Neural cell (in vitro differentiated cells): Measurements from ENCODE around the gene TBC1D23. TPM values are rescaled to one million over a fixed set of nuclear protein-coding genes. Genes with fewer than 3 reads are reported as not detected.

Source experiments
- H2AFZ ChIP-seq: fragments of 200-600, 300-800 bp; sonication (generic), shearing (Covaris generic); 2 replicates; pipeline ENCODE4 v1.6.0; 2014; ENCODE audit warnings: low read depth, mild to moderate bottlenecking, antibody characterized with exemption, low read length, moderate library complexity
- H3F3A ChIP-seq: fragments of 200-600 bp; shearing (Covaris generic); 2 replicates; pipeline ENCODE4 v1.6.1; 2016; ENCODE audit warnings: mild to moderate bottlenecking, moderate library complexity, mixed read lengths, antibody characterized with exemption, low read length; ENCODE audit not compliant: insufficient read depth, poor library complexity, severe bottlenecking
- H3K27ac ChIP-seq: fragments of 200-600, 300-800 bp; sonication (generic), shearing (Covaris generic); 2 replicates; pipeline ENCODE4 v1.5.1; 2014; ENCODE audit warnings: mild to moderate bottlenecking, low read length, moderate library complexity
- H3K27me3 ChIP-seq: fragments of 300-800, 200-600 bp; sonication (generic), shearing (Covaris generic); 2 replicates; pipeline ENCODE4 v1.6.0; 2014; ENCODE audit warnings: mild to moderate bottlenecking, low read depth, low read length, moderate library complexity; ENCODE audit not compliant: insufficient read depth
- H3K36me3 ChIP-seq: fragments of 300-800, 200-600 bp; sonication (generic), shearing (Covaris generic); 2 replicates; pipeline ENCODE4 v1.5.1; 2014; ENCODE audit warnings: mild to moderate bottlenecking, antibody characterized with exemption, low read length, moderate library complexity; ENCODE audit not compliant: insufficient read depth
- H3K4me2 ChIP-seq: fragments of 300-800, 200-600 bp; sonication (generic), shearing (Covaris generic); 2 replicates; pipeline ENCODE4 v1.6.0; 2014; ENCODE audit warnings: mild to moderate bottlenecking, low read length
- H3K4me3 ChIP-seq: fragments of 300-800, 200-600 bp; sonication (generic), shearing (Covaris generic); 2 replicates; pipeline ENCODE4 v1.5.1; 2014; ENCODE audit warnings: mild to moderate bottlenecking, low read length, moderate library complexity
- H3K79me2 ChIP-seq: fragments of 200-600 bp; shearing (Covaris generic); replicated peaks from 2 replicates; pipeline ENCODE4 v1.6.0; 2014; ENCODE audit warnings: mild to moderate bottlenecking, low read length, moderate library complexity; ENCODE audit not compliant: insufficient read depth
- H3K9ac ChIP-seq: fragments of 300-800, 200-600 bp; sonication (generic), shearing (Covaris generic); 2 replicates; pipeline ENCODE4 v1.6.1; 2016; ENCODE audit warnings: mild to moderate bottlenecking, low read length, mixed read lengths
- H3K9me2 ChIP-seq: fragments of 200-600 bp; shearing (Covaris generic); 2 replicates; pipeline ENCODE4 v1.6.1; 2016; ENCODE audit warnings: mild to moderate bottlenecking, low read length, mixed read lengths; ENCODE audit not compliant: insufficient read depth
- H3K9me3 ChIP-seq: fragments of 200-600, 300-800 bp; sonication (generic), shearing (Covaris generic); 2 replicates; pipeline ENCODE4 v1.6.1; 2016; ENCODE audit warnings: mild to moderate bottlenecking, mixed run types, low read length, moderate library complexity, mixed read lengths
- H4K20me1 ChIP-seq: fragments of 200-600 bp; shearing (Covaris generic); 2 replicates; pipeline ENCODE4 v1.6.1; 2016; ENCODE audit warnings: mild to moderate bottlenecking, mixed run types; ENCODE audit not compliant: insufficient read depth
- EP300 ChIP-seq: fragments of 450-650 bp; conservative IDR thresholded peaks from 2 replicates; pipeline ENCODE4 v1.6.1; 2014; ENCODE audit warnings: antibody characterized with exemption, mild to moderate bottlenecking, moderate library complexity; ENCODE audit not compliant: poor library complexity, severe bottlenecking
- EZH2 ChIP-seq: fragments of 200-600, 300-800 bp; shearing (Covaris generic), sonication (generic); IDR thresholded peaks from 2 replicates; pipeline ENCODE4 v1.6.1; 2014; ENCODE audit warnings: antibody characterized with exemption, low read length, borderline replicate concordance, mild to moderate bottlenecking; ENCODE audit not compliant: insufficient read depth, poor library complexity, severe bottlenecking
- MXI1 ChIP-seq: fragments of 450-650 bp; conservative IDR thresholded peaks from 2 replicates; pipeline ENCODE4 v1.6.1; 2014; ENCODE audit warnings: antibody characterized with exemption, mild to moderate bottlenecking; ENCODE audit not compliant: poor library complexity, severe bottlenecking
- POLR2AphosphoS5 ChIP-seq: IDR thresholded peaks from 2 replicates; pipeline ENCODE4 v1.6.1; 2012
- RAD21 ChIP-seq: fragments of 450-650 bp; conservative IDR thresholded peaks from 2 replicates; pipeline ENCODE4 v1.6.1; 2014; ENCODE audit warnings: antibody characterized with exemption, mild to moderate bottlenecking, moderate library complexity
- SMC3 ChIP-seq: fragments of 450-650 bp; conservative IDR thresholded peaks from 2 replicates; pipeline ENCODE4 v1.6.1; 2014; ENCODE audit warnings: antibody characterized with exemption, mild to moderate bottlenecking, moderate library complexity; ENCODE audit not compliant: poor library complexity
- TAF1 ChIP-seq: IDR thresholded peaks from 2 replicates; pipeline ENCODE4 v1.6.1; 2012; ENCODE audit warnings: low read depth
- polyA plus RNA-seq: library from polyadenylated mRNA; depleted of rRNA; stranded (reverse); fragments of >200 nt; gene quantifications from 2 replicates; pipeline ENCODE4 v1.2.3, GENCODE V29; 2014
- TF ChIP-seq, protein P1 (sequence below): fragments of 450-650 bp; IDR thresholded peaks from 2 replicates; pipeline ENCODE4 v1.5.1; 2014; ENCODE audit warnings: antibody characterized with exemption, mild to moderate bottlenecking, moderate library complexity; ENCODE audit not compliant: poor library complexity, severe bottlenecking
- TF ChIP-seq, protein P2 (sequence below): IDR thresholded peaks from 2 replicates; pipeline ENCODE4 v1.6.1; 2012; ENCODE audit warnings: borderline replicate concordance

The TBC1D23 gene
- polyA plus RNA-seq, 1 donor from 2014 or later = 51.3 TPM

DNA sequence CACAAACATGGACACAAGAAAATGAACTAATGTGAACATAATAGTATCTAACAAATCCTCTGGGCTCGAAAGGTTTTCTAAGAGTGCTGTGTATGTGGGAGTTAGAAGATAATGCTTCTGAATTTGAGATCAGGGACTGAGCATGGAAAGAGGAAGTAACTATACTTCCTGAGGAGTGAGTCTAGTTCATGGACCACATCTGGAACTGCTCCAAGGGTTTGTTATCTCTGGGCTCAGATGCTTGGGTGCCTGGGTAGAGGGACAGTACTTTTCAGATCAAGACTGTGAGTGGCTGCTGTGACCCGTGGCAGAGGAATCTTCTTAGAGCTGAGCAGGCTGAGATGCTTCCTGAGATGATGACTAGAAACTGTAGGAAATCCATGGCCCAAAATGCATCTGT, 28.5 kb downstream of the TBC1D23 start:
- no peak overlapping the region for H3K4me3 ChIP-seq
- no peaks in the 10 kb centered on the region for H4K20me1 ChIP-seq
- no peaks in the 10 kb centered on the region for H3K9me3 ChIP-seq
- H3K4me2 ChIP-seq = no peak overlapping the region
- no peak overlapping the region for H3K27ac ChIP-seq
- H3K27me3 ChIP-seq = no peaks in the 10 kb centered on the region
- no peak overlapping the region for H2AFZ ChIP-seq
- TF ChIP-seq EZH2 (no peak), MXI1 (no peak), TAF1 (no peak)
- no peak overlapping the region for H3K9ac ChIP-seq
- no peaks in the 10 kb centered on the region for H3K9me2 ChIP-seq
- H3F3A ChIP-seq = no peaks in the 10 kb centered on the region
- no peaks in the 10 kb centered on the region for H3K36me3 ChIP-seq
- H3K79me2 ChIP-seq = no peaks in the 10 kb centered on the region

DNA sequence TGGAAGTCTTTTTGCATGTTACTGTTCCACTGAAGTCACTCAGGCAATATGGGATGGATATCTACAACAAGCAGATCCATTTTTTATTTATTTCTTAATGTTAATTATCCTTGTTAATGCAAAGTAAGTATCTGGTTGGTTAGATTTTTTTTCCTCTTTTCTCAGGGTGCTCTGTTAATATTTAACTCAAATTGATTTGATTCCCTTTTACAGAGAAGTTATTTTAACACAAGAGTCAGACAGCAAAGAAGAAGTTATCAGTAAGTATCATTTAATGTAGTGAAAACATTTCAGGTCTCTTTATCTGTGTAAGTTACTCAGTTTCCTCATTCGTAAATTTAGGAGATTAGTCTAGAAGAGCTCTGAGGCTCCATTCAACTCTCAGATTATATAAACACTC, 34.3 kb downstream of the TBC1D23 start:
- Histone ChIP-seq H3K27ac (no peak overlapping the region), H3K9me3 (no peaks in the 10 kb centered on the region), H2AFZ (no peak overlapping the region), H3F3A (no peaks in the 10 kb centered on the region), H3K9ac (no peak overlapping the region), H3K9me2 (no peaks in the 10 kb centered on the region), H4K20me1 (no peaks in the 10 kb centered on the region), H3K27me3 (no peaks in the 10 kb centered on the region), H3K4me3 (no peak overlapping the region), H3K36me3 (no peaks in the 10 kb centered on the region), H3K4me2 (no peak overlapping the region), H3K79me2 (no peaks in the 10 kb centered on the region)
- no peak for TF ChIP-seq SMC3
- TF ChIP-seq, protein P1, sequence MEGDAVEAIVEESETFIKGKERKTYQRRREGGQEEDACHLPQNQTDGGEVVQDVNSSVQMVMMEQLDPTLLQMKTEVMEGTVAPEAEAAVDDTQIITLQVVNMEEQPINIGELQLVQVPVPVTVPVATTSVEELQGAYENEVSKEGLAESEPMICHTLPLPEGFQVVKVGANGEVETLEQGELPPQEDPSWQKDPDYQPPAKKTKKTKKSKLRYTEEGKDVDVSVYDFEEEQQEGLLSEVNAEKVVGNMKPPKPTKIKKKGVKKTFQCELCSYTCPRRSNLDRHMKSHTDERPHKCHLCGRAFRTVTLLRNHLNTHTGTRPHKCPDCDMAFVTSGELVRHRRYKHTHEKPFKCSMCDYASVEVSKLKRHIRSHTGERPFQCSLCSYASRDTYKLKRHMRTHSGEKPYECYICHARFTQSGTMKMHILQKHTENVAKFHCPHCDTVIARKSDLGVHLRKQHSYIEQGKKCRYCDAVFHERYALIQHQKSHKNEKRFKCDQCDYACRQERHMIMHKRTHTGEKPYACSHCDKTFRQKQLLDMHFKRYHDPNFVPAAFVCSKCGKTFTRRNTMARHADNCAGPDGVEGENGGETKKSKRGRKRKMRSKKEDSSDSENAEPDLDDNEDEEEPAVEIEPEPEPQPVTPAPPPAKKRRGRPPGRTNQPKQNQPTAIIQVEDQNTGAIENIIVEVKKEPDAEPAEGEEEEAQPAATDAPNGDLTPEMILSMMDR = no peak
- TF ChIP-seq EP300 = no peak
- TF ChIP-seq TAF1 = no peak
- no peak for TF ChIP-seq RAD21
- TF ChIP-seq MXI1 = no peak
- TF ChIP-seq, protein P2, sequence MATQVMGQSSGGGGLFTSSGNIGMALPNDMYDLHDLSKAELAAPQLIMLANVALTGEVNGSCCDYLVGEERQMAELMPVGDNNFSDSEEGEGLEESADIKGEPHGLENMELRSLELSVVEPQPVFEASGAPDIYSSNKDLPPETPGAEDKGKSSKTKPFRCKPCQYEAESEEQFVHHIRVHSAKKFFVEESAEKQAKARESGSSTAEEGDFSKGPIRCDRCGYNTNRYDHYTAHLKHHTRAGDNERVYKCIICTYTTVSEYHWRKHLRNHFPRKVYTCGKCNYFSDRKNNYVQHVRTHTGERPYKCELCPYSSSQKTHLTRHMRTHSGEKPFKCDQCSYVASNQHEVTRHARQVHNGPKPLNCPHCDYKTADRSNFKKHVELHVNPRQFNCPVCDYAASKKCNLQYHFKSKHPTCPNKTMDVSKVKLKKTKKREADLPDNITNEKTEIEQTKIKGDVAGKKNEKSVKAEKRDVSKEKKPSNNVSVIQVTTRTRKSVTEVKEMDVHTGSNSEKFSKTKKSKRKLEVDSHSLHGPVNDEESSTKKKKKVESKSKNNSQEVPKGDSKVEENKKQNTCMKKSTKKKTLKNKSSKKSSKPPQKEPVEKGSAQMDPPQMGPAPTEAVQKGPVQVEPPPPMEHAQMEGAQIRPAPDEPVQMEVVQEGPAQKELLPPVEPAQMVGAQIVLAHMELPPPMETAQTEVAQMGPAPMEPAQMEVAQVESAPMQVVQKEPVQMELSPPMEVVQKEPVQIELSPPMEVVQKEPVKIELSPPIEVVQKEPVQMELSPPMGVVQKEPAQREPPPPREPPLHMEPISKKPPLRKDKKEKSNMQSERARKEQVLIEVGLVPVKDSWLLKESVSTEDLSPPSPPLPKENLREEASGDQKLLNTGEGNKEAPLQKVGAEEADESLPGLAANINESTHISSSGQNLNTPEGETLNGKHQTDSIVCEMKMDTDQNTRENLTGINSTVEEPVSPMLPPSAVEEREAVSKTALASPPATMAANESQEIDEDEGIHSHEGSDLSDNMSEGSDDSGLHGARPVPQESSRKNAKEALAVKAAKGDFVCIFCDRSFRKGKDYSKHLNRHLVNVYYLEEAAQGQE = no peak
- TF ChIP-seq EZH2 = no peak
- no peak for TF ChIP-seq POLR2AphosphoS5

DNA sequence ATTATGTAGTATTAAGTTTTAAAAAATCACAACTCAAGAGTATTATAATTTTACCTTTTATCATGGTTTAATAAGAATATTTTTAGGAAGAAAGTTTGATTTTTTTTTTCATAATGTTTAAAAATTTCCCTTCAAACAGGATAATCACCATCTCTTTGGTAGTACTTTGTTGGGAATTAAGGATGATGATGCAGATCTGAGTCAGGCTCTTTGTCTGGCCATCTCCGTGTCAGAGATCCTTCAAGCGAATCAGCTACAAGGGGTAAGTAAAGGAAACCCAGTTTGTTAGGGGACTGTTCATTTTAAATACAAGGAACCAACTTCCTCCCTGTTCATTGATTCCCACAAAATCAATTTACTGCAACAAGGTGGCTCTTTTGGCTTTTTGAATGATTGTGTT, 37.0 kb downstream of the TBC1D23 start:
- Histone ChIP-seq H4K20me1 (no peaks in the 10 kb centered on the region), H3K27me3 (no peaks in the 10 kb centered on the region), H3K9me2 (no peaks in the 10 kb centered on the region), H3K9ac (no peak overlapping the region), H3K27ac (no peak overlapping the region), H3K4me2 (no peak overlapping the region), H3K36me3 (no peaks in the 10 kb centered on the region), H3K4me3 (no peak overlapping the region), H3K79me2 (no peaks in the 10 kb centered on the region), H2AFZ (no peak overlapping the region), H3K9me3 (no peaks in the 10 kb centered on the region), H3F3A (no peaks in the 10 kb centered on the region)
- TF ChIP-seq, protein P2 = no peak
- TF ChIP-seq SMC3 (no peak), TAF1 (no peak), POLR2AphosphoS5 (no peak)
- TF ChIP-seq, protein P1 = no peak
